Mucosa of rectum (tissue), 2 donors: ENCODE measurements around the gene PACSIN1.

Experiments used
- H3K27ac ChIP-seq, 2 donors: one replicate each; pipeline ENCODE4 v1.7.0; 2013; ENCODE audit warnings: inconsistent platforms in 2 of 2, low read depth in 2 of 2, low read length in 2 of 2
- H3K27me3 ChIP-seq, 2 donors: one replicate each; pipeline ENCODE4 v1.7.0; 2013; ENCODE audit warnings: low read length in 2 of 2; ENCODE audit not compliant: control insufficient read depth in 2 of 2, insufficient read depth in 2 of 2
- H3K36me3 ChIP-seq, 2 donors: one replicate each; pipeline ENCODE4 v1.7.0; 2013; ENCODE audit warnings: low read length in 2 of 2; ENCODE audit not compliant: control insufficient read depth in 2 of 2, insufficient read depth in 2 of 2
- H3K4me1 ChIP-seq, 2 donors: one replicate each; pipeline ENCODE4 v1.7.0; 2013; ENCODE audit warnings: low read length in 2 of 2, mild to moderate bottlenecking in 1 of 2; ENCODE audit not compliant: control insufficient read depth in 2 of 2, insufficient read depth in 2 of 2
- H3K4me3 ChIP-seq, 2 donors: one replicate each; pipeline ENCODE4 v1.7.0; 2013; ENCODE audit warnings: low read length in 2 of 2
- H3K9ac ChIP-seq, 2 donors: one replicate each; pipeline ENCODE4 v1.7.0; 2013; ENCODE audit warnings: low read length in 2 of 2, low read depth in 1 of 2, mild to moderate bottlenecking in 1 of 2
- H3K9me3 ChIP-seq, 2 donors: one replicate each; pipeline ENCODE4 v1.7.0; 2013; ENCODE audit warnings: low read length in 2 of 2; ENCODE audit not compliant: control insufficient read depth in 2 of 2
- donor health status: healthy.
- donor health status: Normal muscosa, but diverticular disease.

Gene PACSIN1

GRCh38 chr6:34535199-34535598 is 69.3 kb downstream of the PACSIN1 start:
- Histone ChIP-seq H3K27ac (peak overlapping the region in 1 of 2 donors; percentile 92), H3K9ac (peak overlapping the region in 1 of 2 donors; percentile 14), H3K4me1 (peaks cover 31 to 35% of the 10 kb centered on the region in 2 donors), H3K27me3 (no peaks in the 10 kb centered on the region), H3K9me3 (no peaks in the 10 kb centered on the region), H3K36me3 (no peaks in the 10 kb centered on the region), H3K4me3 (no peak overlapping the region)

- Histone ChIP-seq H3K9ac (peak overlapping the region; percentile 47 to 58), H3K27ac (peak overlapping the region; percentile 88 to 92), H3K4me1 (peaks cover 31 to 34% of the 10 kb centered on the region in 2 donors), H3K4me3 (no peak overlapping the region), H3K9me3 (no peaks in the 10 kb centered on the region), H3K36me3 (no peaks in the 10 kb centered on the region), H3K27me3 (no peaks in the 10 kb centered on the region)
These were observed 69.8 kb downstream of the PACSIN1 start for GRCh38 chr6:34535646-34536045.

- Histone ChIP-seq H3K9me3 (no peaks in the 10 kb centered on the region), H3K36me3 (peaks cover 0 to 4% of the 10 kb centered on the region in 2 donors), H3K4me1 (peaks cover 32 to 34% of the 10 kb centered on the region in 2 donors), H3K4me3 (peak overlapping the region in 1 of 2 donors; percentile 53), H3K27ac (peak overlapping the region; percentile 88 to 92), H3K9ac (peak overlapping the region; percentile 58 to 60), H3K27me3 (no peaks in the 10 kb centered on the region)
These were observed 70.5 kb downstream of the PACSIN1 start for GRCh38 chr6:34536251-34536958.

GRCh38 chr6:34536959-34537848 is 71.3 kb downstream of the PACSIN1 start:
- H3K27me3 ChIP-seq: no peaks in the 10 kb centered on the region
- H3K4me1 ChIP-seq: peaks cover 32 to 34% of the 10 kb centered on the region in 2 donors
- H3K9ac ChIP-seq: peak overlapping the region in 1 of 2 donors; percentile 60
- H3K36me3 ChIP-seq: peaks cover 2 to 4% of the 10 kb centered on the region in 2 donors
- H3K27ac ChIP-seq: peak overlapping the region; percentile 88 to 92
- H3K9me3 ChIP-seq: no peaks in the 10 kb centered on the region
- H3K4me3 ChIP-seq: no peak overlapping the region

GRCh38 chr6:34537922-34538550 is 72.2 kb downstream of the PACSIN1 start:
- Histone ChIP-seq H3K9me3 (no peaks in the 10 kb centered on the region), H3K4me3 (no peak overlapping the region), H3K27ac (peak overlapping the region in 1 of 2 donors; percentile 9), H3K9ac (no peak overlapping the region), H3K27me3 (no peaks in the 10 kb centered on the region), H3K4me1 (peaks cover 32 to 34% of the 10 kb centered on the region in 2 donors), H3K36me3 (peaks cover 4 to 6% of the 10 kb centered on the region in 2 donors)

- no peak overlapping the region for H3K4me3 ChIP-seq
- H3K9me3 ChIP-seq: no peaks in the 10 kb centered on the region
- no peak overlapping the region for H3K9ac ChIP-seq
- no peaks in the 10 kb centered on the region for H3K27me3 ChIP-seq
- peaks cover 32 to 34% of the 10 kb centered on the region in 2 donors for H3K4me1 ChIP-seq
- peak overlapping the region in 1 of 2 donors; percentile 38 for H3K27ac ChIP-seq
- H3K36me3 ChIP-seq: peaks cover 4 to 6% of the 10 kb centered on the region in 2 donors
These were observed 72.7 kb downstream of the PACSIN1 start for GRCh38 chr6:34538581-34538980.

GRCh38 chr6:34539181-34539580 is 73.3 kb downstream of the PACSIN1 start:
- no peaks in the 10 kb centered on the region for H3K9me3 ChIP-seq
- H3K27ac ChIP-seq: peak overlapping the region in 1 of 2 donors; percentile 38
- peaks cover 6% of the 10 kb centered on the region in 2 donors for H3K36me3 ChIP-seq
- H3K4me3 ChIP-seq: no peak overlapping the region
- H3K4me1 ChIP-seq: peaks cover 32 to 34% of the 10 kb centered on the region in 2 donors
- no peaks in the 10 kb centered on the region for H3K27me3 ChIP-seq
- H3K9ac ChIP-seq: no peak overlapping the region

- Histone ChIP-seq H3K4me3 (no peak overlapping the region), H3K4me1 (peaks cover 34% of the 10 kb centered on the region in 2 donors), H3K9me3 (no peaks in the 10 kb centered on the region), H3K27me3 (no peaks in the 10 kb centered on the region), H3K27ac (no peak overlapping the region), H3K36me3 (peaks cover 6% of the 10 kb centered on the region in 2 donors), H3K9ac (no peak overlapping the region)
These were observed 74.3 kb downstream of the PACSIN1 start for GRCh38 chr6:34540222-34540621.

GRCh38 chr6:34540841-34541240 is 75.0 kb downstream of the PACSIN1 start:
- Histone ChIP-seq H3K27ac (no peak overlapping the region), H3K27me3 (no peaks in the 10 kb centered on the region), H3K9ac (no peak overlapping the region), H3K4me3 (no peak overlapping the region), H3K4me1 (peaks cover 30 to 34% of the 10 kb centered on the region in 2 donors), H3K9me3 (no peaks in the 10 kb centered on the region), H3K36me3 (peaks cover 6% of the 10 kb centered on the region in 2 donors)
